ENCODE results near the gene USH2A. TPM values are rescaled to one million over a fixed set of nuclear protein-coding genes. Genes with fewer than 3 reads are reported as not detected.

Gene USH2A
- total RNA-seq, 4 donors from 2014 or later: 0.39 TPM; not detected in 3

DNA sequence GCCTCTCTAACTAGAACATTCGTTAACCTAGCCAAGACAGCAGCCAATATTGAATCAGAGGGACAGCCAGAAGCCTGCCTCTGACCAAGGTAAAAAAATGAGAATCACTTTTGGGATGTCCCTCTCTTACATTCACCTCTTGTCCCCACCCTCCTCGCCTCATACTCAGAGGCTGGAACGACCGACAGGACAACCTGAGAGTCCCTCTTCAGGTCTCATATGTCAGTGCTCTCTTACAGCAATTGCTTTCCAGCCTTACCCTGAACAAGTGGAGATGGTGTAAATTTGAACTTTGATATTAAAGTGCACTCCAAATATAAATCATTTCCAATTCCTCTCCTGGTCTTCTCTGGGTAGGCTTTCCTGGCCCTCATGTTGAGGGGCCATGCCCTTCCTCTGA, 528.6 kb downstream of the USH2A start:
- no peaks in the 10 kb centered on the region for H3K4me1 ChIP-seq
- 76 to 86% methylated on average over 4 of the region's 4 CpGs for WGBS, 2 donors (ENCODE audit: low coverage in 1 of 2)

GRCh38 chr1:215891266-215892057, 531.8 kb downstream of the USH2A start:
- ATAC-seq: no peak
- WGBS, 2 donors (ENCODE audit: low coverage in 1 of 2): 33 to 44% methylated on average over 6 to 7 of the region's 7 CpGs
- no peak overlapping the region for H3K27ac ChIP-seq
- TF ChIP-seq POLR2A (IDR thresholded peaks at IDR 0.05) (no peak), POLR2AphosphoS5 (IDR thresholded peaks at IDR 0.05) (no peak), CTCF (IDR thresholded peaks at IDR 0.05) (no peak), EP300 (IDR thresholded peaks at IDR 0.05) (no peak)
- H3K36me3 ChIP-seq: no peaks in the 10 kb centered on the region
- H3K4me1 ChIP-seq: no peaks in the 10 kb centered on the region
- H3K9me3 ChIP-seq: no peaks in the 10 kb centered on the region
- no peaks in the 10 kb centered on the region for H3K27me3 ChIP-seq
- H3K4me3 ChIP-seq: no peak overlapping the region

More for the DNA sequence above, 528.6 kb downstream of the USH2A start:
- Histone ChIP-seq H3K4me3 (no peak overlapping the region), H3K9me3 (no peaks in the 10 kb centered on the region), H3K27ac (no peak overlapping the region), H3K27me3 (no peaks in the 10 kb centered on the region), H3K36me3 (no peaks in the 10 kb centered on the region)
- ATAC-seq: no peak
- TF ChIP-seq CTCF (IDR thresholded peaks at IDR 0.05) (no peak), EP300 (IDR thresholded peaks at IDR 0.05) (no peak), POLR2AphosphoS5 (IDR thresholded peaks at IDR 0.05) (no peak), POLR2A (IDR thresholded peaks at IDR 0.05) (no peak)

DNA sequence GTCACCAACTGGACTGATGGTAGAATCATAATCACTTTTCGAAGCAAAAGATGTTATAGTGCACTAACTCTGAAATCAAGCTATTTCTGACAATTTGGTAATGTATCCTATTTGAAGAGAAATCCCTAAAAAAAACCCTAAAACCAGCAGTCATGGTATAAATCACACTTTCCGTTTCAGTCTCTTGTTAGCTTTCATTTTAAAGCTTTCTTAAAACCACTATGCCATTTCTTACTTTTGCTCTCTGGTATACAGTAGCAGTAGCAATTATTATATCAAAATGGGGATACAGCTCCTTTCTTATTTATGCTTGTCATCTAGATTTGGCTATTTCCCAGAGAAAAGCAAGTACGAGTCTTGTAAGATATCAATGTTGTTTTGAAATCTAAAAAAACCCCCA, 532.8 kb downstream of the USH2A start:
- no peaks in the 10 kb centered on the region for H3K4me1 ChIP-seq
- no peak for TF ChIP-seq POLR2AphosphoS5 (IDR thresholded peaks at IDR 0.05)
- TF ChIP-seq POLR2A (IDR thresholded peaks at IDR 0.05): no peak
- TF ChIP-seq EP300 (IDR thresholded peaks at IDR 0.05): no peak
- no peak for TF ChIP-seq CTCF (IDR thresholded peaks at IDR 0.05)
- H3K9me3 ChIP-seq: no peaks in the 10 kb centered on the region
- 49 to 84% methylated on average over 3 of the region's 3 CpGs for WGBS, 2 donors (ENCODE audit: low coverage in 1 of 2)
- H3K36me3 ChIP-seq: no peaks in the 10 kb centered on the region
- ATAC-seq: no peak
- H3K27me3 ChIP-seq: no peaks in the 10 kb centered on the region
- H3K4me3 ChIP-seq: no peak overlapping the region
- no peak overlapping the region for H3K27ac ChIP-seq

- no peaks in the 10 kb centered on the region for H3K36me3 ChIP-seq
- H3K4me3 ChIP-seq: no peak overlapping the region
- no peaks in the 10 kb centered on the region for H3K27me3 ChIP-seq
- 64 to 91% methylated on average over 3 of the region's 3 CpGs for WGBS, 2 donors (ENCODE audit: low coverage in 1 of 2)
- H3K4me1 ChIP-seq: no peaks in the 10 kb centered on the region
- TF ChIP-seq CTCF (IDR thresholded peaks at IDR 0.05): no peak
- no peak for ATAC-seq
- H3K9me3 ChIP-seq: no peaks in the 10 kb centered on the region
- H3K27ac ChIP-seq: no peak overlapping the region
Observed at GRCh38 chr1:215889871-215890270, 533.4 kb downstream of the USH2A start.

GRCh38 chr1:215888159-215888558, 535.1 kb downstream of the USH2A start:
- no peaks in the 10 kb centered on the region for H3K9me3 ChIP-seq
- ATAC-seq: no peak
- no peak for TF ChIP-seq POLR2AphosphoS5 (IDR thresholded peaks at IDR 0.05)
- TF ChIP-seq CTCF (IDR thresholded peaks at IDR 0.05): no peak
- no peak for TF ChIP-seq EP300 (IDR thresholded peaks at IDR 0.05)
- TF ChIP-seq POLR2A (IDR thresholded peaks at IDR 0.05): no peak
- 73 to 75% methylated on average over 5 to 6 of the region's 6 CpGs for WGBS, 2 donors (ENCODE audit: low coverage in 1 of 2)
- H3K27ac ChIP-seq: no peak overlapping the region
- H3K36me3 ChIP-seq: no peaks in the 10 kb centered on the region
- H3K27me3 ChIP-seq: no peaks in the 10 kb centered on the region
- H3K4me1 ChIP-seq: no peaks in the 10 kb centered on the region
- no peak overlapping the region for H3K4me3 ChIP-seq

Data from gastroesophageal sphincter (tissue), 4 donors.